Measurements from ENCODE around the gene STXBP5. TPM values are rescaled to one million over a fixed set of nuclear protein-coding genes. Genes with fewer than 3 reads are reported as not detected.

The STXBP5 gene
- total RNA-seq, 2 donors from 2014 or later = 9.9 to 13.6 TPM

DNA sequence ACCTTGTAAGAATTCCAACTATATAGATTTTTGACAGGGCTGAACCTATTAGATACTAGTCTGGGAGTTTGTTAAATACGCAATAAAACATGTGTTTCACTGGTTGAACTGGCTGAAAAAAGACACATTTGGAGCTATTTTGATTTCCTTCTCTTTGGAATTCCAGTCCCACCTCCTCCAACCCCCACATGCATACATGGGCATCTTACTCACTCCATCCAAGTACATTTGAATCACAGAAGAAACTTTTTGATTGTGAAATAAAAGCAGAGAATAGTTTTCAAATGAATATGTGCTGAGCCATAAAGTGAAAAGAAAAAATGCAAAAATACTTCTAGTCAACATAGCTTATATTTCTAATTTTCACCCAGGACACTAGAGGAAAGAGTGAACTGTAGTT, 33.9 kb upstream of the STXBP5 start:
- H3K4me3 ChIP-seq = no peak overlapping the region

DNA sequence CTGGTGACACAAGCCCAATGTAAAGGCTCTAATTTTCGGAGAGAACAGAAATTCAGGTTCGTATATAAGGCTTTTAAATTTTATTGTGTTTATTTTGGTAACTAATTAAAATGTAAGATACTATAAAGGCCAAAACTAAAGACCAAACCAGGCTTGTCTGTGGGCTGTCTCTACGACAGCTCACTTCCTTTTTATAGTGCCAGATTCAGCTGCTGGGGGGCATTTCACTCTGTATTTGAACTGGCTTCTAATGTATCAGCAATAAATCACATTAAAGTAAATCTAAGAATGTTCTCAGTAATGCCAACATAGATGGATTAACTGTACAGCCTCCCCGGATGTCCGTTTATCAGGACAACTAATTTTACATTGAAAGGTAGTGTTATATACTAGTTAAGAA, 31.1 kb upstream of the STXBP5 start:
- Histone ChIP-seq H3K4me1 (no peaks in the 10 kb centered on the region), H3K36me3 (no peaks in the 10 kb centered on the region), H3K4me3 (no peak overlapping the region), H3K27me3 (no peaks in the 10 kb centered on the region), H3K9me3 (no peaks in the 10 kb centered on the region), H3K27ac (no peak overlapping the region)
- TF ChIP-seq, protein P1, sequence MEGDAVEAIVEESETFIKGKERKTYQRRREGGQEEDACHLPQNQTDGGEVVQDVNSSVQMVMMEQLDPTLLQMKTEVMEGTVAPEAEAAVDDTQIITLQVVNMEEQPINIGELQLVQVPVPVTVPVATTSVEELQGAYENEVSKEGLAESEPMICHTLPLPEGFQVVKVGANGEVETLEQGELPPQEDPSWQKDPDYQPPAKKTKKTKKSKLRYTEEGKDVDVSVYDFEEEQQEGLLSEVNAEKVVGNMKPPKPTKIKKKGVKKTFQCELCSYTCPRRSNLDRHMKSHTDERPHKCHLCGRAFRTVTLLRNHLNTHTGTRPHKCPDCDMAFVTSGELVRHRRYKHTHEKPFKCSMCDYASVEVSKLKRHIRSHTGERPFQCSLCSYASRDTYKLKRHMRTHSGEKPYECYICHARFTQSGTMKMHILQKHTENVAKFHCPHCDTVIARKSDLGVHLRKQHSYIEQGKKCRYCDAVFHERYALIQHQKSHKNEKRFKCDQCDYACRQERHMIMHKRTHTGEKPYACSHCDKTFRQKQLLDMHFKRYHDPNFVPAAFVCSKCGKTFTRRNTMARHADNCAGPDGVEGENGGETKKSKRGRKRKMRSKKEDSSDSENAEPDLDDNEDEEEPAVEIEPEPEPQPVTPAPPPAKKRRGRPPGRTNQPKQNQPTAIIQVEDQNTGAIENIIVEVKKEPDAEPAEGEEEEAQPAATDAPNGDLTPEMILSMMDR (IDR thresholded peaks at IDR 0.05) = no peak
- DNase-seq (ENCODE audit: low spot score) = no peak

More for the DNA sequence above, 33.9 kb upstream of the STXBP5 start:
- no peak for DNase-seq (ENCODE audit: low spot score)
- TF ChIP-seq, protein P1 (IDR thresholded peaks at IDR 0.05) = no peak
- H3K27ac ChIP-seq = no peak overlapping the region
- no peaks in the 10 kb centered on the region for H3K9me3 ChIP-seq
- H3K36me3 ChIP-seq = no peaks in the 10 kb centered on the region
- H3K27me3 ChIP-seq = no peaks in the 10 kb centered on the region
- no peaks in the 10 kb centered on the region for H3K4me1 ChIP-seq

DNA sequence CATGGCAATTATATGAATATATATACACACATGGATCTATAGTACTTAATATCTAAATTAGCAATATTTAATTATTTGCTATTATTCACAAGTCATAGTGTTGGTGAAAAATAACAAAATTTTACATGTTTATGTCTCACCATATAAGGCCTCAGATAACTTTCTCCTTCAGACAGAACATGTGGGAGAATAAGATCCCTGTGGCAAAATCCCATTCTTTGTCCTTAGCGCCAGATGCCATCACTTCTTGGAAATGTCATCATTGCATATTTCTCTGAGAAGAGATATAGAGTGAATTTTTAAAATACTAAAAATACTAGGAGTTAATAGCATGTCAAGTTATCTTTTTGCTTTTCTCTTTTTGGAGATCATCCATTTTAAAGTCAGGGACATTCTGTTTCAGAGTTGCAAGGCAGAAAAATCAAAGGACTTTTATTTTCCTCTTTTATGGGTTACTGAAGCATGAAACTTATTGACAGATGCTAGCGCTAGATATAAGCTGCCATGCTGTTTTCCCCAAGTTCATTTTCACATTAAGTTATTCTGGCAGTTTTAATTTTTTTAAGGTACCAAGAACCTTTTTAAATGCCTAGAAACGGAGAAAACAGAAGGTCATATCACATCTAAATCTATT, 30.4 kb upstream of the STXBP5 start:
- no peak overlapping the region for H3K27ac ChIP-seq
- H3K4me1 ChIP-seq = no peaks in the 10 kb centered on the region
- DNase-seq (ENCODE audit: low spot score) = no peak
- H3K36me3 ChIP-seq = no peaks in the 10 kb centered on the region
- no peaks in the 10 kb centered on the region for H3K9me3 ChIP-seq
- TF ChIP-seq, protein P1 (IDR thresholded peaks at IDR 0.05) = no peak
- no peaks in the 10 kb centered on the region for H3K27me3 ChIP-seq
- H3K4me3 ChIP-seq = no peak overlapping the region

DNA sequence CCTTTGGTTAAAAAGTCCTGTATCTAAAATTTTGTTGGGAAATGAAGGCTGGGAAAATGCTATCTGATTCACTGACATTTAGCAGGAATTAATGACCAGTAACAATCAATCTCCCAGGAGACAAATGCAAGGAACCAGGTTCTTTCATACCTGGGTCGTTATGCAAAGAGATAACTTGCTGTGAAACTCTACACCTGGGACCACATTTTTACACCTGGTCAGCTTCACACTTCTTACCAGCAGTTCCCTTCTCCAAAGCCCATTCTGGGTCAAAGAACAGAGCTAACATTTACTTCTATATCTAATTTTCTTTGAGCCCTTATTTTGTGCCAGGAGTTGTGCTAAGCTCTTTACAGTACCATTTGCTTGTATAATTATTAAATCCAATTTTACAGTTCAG, 27.4 kb upstream of the STXBP5 start:
- Histone ChIP-seq H3K9me3 (no peaks in the 10 kb centered on the region), H3K27me3 (no peaks in the 10 kb centered on the region), H3K4me1 (no peaks in the 10 kb centered on the region), H3K36me3 (no peaks in the 10 kb centered on the region), H3K27ac (no peak overlapping the region), H3K4me3 (no peak overlapping the region)
- no peak for DNase-seq (ENCODE audit: low spot score)
- TF ChIP-seq, protein P1 (IDR thresholded peaks at IDR 0.05) = no peak

DNA sequence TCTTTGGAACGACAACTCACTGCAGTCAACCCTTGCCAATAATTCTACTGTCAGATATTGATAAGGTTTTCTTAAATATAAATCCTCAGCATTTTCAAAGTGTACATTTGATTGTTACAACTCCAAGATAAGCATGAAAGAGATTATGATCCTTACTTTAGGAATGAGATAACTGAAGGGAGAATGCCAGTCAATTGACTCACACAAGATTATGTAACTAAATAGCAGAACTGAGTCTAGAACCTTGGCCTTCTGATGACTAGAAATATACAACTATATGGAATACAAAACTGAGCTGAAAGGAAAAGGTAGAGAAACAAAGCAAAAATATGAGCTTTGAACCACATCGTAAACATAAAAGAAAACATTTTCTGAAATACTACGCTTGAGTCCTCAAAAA, 26.9 kb upstream of the STXBP5 start:
- TF ChIP-seq, protein P1 (IDR thresholded peaks at IDR 0.05) = no peak
- H3K36me3 ChIP-seq = no peaks in the 10 kb centered on the region
- H3K27me3 ChIP-seq = no peaks in the 10 kb centered on the region
- DNase-seq (ENCODE audit: low spot score) = no peak
- no peaks in the 10 kb centered on the region for H3K4me1 ChIP-seq
- H3K9me3 ChIP-seq = no peaks in the 10 kb centered on the region
- H3K4me3 ChIP-seq = no peak overlapping the region
- no peak overlapping the region for H3K27ac ChIP-seq

DNA sequence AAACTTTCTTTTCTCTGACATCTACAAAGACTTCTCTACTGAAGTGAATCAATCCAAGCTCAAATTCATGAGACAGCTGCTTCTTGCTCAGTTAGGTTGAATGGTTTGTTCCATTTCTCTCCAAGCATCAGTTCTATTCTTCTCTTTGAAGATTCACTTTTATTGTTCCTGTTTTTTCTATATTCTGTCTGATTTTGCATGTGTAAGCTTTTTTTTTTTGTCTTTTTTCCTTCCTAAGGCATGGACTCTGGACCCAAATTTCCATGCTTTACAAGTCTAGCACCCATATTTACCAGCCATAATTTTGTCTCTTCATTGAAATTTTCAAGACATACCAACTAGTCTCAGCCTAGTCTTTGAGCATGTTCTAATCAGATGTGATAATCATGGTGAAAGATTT, 25.9 kb upstream of the STXBP5 start:
- no peak overlapping the region for H3K27ac ChIP-seq
- H3K9me3 ChIP-seq = no peaks in the 10 kb centered on the region
- no peak for DNase-seq (ENCODE audit: low spot score)
- no peaks in the 10 kb centered on the region for H3K4me1 ChIP-seq
- no peaks in the 10 kb centered on the region for H3K27me3 ChIP-seq
- TF ChIP-seq, protein P1 (IDR thresholded peaks at IDR 0.05) = no peak
- no peaks in the 10 kb centered on the region for H3K36me3 ChIP-seq
- H3K4me3 ChIP-seq = no peak overlapping the region
